ACHN (cell line): ENCODE measurements around the gene PLK3.
"Not testable (repeated sequence)": the region's sequence is repeated elsewhere in the genome, so short reads cannot be mapped to it uniquely, and the experiment has no call there.

ENCODE experiments used
- DNase-seq: peaks from one replicate; pipeline ENCODE4 v3.0.0-alpha.2; 2015
- in situ Hi-C: cut with HindIII; loops from 2 replicates; pipeline ENCODE4 v1.10.0; 2017; ENCODE audit warnings: low sequenced_read_pairs, low pct_ligation_motif_present, low pct_unique_long_range_greater_than_20kb

The PLK3 gene

GRCh38 chr1:44806704-44807363 lies 6.7 kb downstream of the PLK3 start, which contains the start of gene DYNLT4:
DYNLT4 (minus strand) TSS chr1:44807351; CDS start chr1:44806668, 683 bp downstream.
- DNase-seq = no peak
- in situ Hi-C loops = no loop called here

DNA sequence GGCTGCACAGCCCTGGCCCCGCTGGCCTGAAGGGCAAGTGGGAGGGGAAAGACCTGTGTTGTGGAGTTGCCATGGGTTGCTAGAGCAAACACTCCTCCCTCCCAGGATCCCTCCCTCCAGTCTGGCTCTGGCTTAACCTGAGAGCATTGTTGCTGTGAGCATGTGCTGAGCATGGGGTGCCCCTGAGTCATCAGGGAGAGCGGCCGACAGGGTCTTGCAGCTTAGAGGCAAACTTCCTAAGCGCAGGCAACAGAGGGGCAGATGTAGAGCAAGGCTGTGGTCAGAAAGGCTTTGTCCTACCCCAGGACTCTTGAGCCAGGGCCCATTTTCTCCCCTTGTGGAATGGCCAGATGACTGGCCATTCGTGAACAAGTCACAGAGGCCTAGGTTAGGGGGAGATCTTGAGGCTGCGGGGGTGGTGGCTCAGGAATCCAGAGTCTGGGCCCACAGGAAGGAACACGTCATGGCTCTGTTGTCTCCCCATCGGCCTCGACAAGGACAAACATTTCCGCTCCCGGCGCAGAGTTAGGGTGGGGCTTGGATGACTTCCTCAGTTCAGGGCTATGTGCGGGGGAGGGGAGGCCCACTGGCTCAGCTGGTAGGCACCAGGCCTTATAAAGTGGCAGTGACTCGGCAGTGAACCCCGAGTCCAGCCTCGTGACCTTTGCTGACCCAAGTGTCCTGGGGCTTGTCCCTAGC lies 7.3 kb downstream of the PLK3 start:
- in situ Hi-C loops = no loop called here
- peak; percentile 97 for DNase-seq

- DNase-seq = peak; percentile 76
- in situ Hi-C loops = no loop called here
Measured at GRCh38 chr1:44808063-44808937, 8.1 kb downstream of the PLK3 start, which contains the start of gene BTBD19. BTBD19 (plus strand) TSS chr1:44808523; CDS start chr1:44808821, 298 bp downstream.

GRCh38 chr1:44808938-44809917 lies 9.1 kb downstream of the PLK3 start:
- in situ Hi-C loops = no loop called here

DNA sequence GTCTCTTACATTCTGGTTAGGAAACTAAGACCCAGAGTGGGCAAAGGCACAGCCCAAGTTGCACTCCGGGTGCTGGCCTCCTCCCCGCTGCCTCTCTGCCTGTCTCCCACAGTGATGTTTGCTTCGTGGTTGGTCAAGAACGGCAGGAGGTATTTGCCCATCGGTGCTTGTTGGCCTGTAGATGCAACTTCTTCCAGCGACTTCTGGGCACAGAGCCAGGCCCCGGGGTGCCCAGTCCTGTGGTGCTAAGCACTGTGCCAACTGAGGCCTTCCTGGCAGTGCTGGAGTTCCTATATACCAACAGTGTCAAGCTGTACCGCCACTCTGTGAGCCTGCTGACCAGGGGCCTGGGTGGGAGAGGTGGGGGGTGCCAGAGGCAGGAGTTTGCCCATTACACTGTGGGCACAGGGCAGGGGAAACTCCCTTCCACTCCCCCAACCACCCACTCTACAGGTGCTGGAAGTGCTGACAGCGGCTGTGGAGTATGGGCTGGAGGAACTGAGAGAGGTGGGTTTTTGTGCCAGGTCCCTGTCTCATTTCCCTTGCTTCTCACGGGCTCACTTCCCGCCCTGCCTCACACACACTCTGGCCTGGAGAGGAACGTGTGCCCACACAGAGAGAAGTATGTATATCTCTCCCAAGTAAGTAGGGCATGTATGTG lies 10.1 kb downstream of the PLK3 start:
- in situ Hi-C loops = no loop called here
- peak; percentile 83 for DNase-seq

More at GRCh38 chr1:44808938-44809917, 9.1 kb downstream of the PLK3 start:
- peak; percentile 27 for DNase-seq

DNA sequence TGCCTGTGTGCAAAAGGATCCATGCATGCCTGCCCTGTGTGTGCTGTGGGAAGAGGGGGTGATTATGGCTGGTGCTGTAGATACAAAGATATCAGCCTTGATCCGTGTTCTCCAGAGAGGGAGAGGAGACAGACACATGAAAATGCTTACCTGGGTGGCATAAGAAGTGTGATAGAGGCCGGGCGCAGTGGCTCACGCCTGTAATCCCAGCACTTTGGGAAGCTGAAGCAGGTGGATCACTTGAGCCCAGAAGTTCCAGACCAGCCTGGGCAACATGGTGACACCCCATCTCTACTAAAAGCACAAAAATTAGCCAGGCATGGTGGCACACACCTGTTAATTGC lies 10.6 kb downstream of the PLK3 start:
- DNase-seq, in situ Hi-C loops: not testable (repeated sequence)

- in situ Hi-C loops = no loop called here
Measured at GRCh38 chr1:44811234-44811633, 11.1 kb downstream of the PLK3 start.

DNA sequence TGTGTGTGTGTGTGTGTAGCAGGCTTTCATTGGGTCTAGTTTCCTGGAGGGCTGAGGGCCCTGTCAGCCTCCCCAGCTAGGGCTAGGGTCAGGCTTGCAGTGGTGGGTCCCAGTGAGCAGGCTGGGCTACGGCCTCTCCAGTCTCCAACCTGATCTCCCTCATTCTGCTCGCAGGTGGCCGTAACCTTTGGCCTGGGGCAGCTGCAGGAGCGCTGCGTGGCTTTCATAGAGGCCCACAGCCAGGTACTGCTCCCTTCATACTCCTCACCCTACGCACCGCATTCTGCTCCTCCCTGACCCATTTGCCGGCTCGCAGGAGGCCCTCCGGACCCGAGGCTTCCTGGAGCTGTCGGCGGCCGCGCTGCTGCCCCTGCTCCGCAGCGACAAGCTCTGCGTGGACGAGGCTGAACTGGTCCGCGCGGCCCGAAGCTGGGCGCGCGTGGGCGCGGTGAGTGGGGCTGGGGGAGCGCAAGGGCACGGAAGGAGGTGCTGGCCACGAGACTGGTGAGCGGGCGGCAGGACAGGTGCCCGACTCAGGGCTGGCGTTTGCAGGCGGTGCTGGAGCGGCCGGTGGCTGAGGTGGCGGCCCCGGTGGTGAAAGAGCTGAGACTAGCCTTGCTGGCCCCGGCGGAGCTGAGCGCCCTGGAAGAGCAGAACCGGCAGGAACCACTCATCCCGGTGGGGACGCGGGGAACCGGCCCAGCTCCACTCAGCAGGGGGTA lies 12.8 kb downstream of the PLK3 start:
- in situ Hi-C loops = no loop called here

More at GRCh38 chr1:44811234-44811633, 11.1 kb downstream of the PLK3 start:
- DNase-seq = no peak

GRCh38 chr1:44815926-44816325 lies 15.7 kb downstream of the PLK3 start:
- DNase-seq, in situ Hi-C loops: not testable (repeated sequence)

More for the DNA sequence above, 12.8 kb downstream of the PLK3 start:
- DNase-seq = no peak

DNA sequence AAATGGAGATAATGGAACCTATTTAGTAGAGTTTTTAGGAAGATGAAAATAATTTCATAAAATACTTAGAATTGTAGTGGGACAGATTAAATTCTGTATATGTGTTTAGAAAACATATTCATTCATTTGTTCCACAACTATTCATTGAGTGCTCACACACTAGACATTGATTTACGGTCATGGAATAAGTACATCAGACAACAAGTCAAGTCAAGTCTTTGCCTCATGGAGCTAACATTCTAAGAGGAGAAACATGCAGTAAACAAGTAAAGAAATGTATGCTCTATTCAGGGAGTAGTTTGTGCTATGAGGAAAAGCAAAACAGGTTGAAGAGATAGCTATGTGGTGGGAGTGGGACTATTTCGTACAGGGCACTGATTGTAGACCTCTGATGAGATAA lies 17.1 kb downstream of the PLK3 start:
- in situ Hi-C loops = no loop called here
- DNase-seq = no peak

DNA sequence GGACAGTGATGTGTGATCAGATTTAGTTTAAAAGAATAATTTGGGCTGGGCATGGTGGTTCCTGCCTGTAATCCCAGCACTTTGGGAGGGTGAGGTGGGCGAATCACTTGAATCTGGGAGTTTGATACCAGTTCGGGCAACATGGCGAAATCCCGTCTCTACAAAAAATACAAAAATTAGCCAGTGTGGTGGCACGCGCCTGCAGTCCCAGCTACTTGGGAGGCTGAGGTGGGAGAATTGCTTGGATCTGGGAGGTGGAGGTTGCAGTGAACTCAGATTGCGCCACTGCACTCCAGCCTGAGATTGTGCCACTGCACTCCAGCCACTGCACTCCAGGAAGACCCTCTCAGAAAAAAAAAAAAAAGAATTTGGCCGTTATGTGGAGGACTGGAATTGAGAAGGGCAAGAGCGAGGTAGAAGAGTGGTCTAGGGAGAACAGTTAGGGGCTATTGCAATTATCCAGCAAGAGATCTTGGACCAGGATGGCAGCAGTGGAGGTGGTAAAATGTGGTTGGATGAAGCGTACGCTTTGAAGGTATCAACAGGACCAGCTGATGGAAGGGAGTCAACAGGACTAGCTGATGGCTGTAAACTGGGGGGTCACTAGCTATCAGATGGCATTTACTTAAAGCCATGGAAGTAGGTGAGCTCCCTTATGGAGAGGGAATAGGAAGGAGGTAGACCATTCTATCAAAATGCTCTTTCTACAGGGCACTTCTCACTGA lies 17.8 kb downstream of the PLK3 start:
- in situ Hi-C loops = no loop called here
- no peak for DNase-seq

DNA sequence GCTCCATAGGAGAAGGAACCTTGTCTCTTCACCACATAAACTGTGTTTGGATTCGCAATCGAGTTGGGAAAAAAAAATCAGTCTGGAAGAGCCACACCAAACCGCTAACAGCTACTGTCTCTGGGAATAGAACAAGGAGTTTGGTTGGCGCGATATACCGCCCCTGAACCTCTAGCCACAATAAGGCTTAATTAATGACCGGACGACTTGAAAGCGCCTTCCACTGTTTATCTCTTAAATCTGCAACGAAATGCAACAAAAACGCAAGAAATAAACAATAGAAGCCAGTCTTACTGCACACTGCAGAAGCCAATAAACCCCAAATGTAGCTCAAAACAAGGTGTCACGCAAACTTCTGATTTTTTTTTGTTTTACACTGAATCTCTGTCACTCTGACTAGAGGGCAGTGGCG lies 19.0 kb downstream of the PLK3 start:
- in situ Hi-C loops = no loop called here
- DNase-seq = no peak

GRCh38 chr1:44819608-44820327 lies 19.6 kb downstream of the PLK3 start:
- peak; percentile 95 for DNase-seq
- in situ Hi-C loops = no loop called here

- in situ Hi-C loops = no loop called here
- no peak for DNase-seq
Measured at GRCh38 chr1:44820328-44821239, 20.4 kb downstream of the PLK3 start.

DNA sequence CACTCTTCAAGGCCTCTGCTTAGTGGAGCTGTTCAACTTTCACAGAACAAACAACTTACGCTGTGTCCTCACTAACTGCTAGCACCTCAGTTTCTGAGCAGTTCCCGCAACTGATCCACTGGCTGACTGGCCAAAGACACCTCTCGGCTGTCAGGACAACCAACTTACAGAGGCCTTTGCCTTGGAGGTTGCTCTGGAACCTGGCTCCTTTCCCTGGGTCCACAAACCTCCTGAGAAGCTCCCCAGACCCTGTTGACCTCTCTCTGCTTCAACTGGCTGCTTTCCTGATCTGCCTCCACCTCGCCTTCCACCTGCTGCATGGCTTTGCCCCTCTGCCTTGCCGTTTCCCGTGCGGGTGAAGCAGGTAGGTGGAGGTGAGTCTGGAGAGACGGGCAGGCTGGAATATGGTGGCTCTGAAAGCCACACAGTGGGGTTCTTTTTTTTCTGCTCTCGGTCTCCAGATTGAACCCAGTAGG lies 21.1 kb downstream of the PLK3 start:
- in situ Hi-C loops = no loop called here
- no peak for DNase-seq
